Peyer's patch (tissue), 4 donors: ENCODE measurements around the gene HCRTR1.

Experiments
- CTCF ChIP-seq, 6 experiments: fragments of 450-650 bp in 4 of 6; fragments of 200-600 bp in 2 of 6; sonication (generic) in 1 of 6; IDR thresholded peaks; one replicate each; pipeline ENCODE4 v1.5.1; 2017 to 2019; ENCODE audit warnings: antibody characterized with exemption in 6 of 6, mild to moderate bottlenecking in 3 of 6, moderate library complexity in 1 of 6
- POLR2A ChIP-seq, 2 donors: fragments of 450-650 bp; IDR thresholded peaks; one replicate each; pipeline ENCODE4 v1.5.1; 2017; ENCODE audit warnings: antibody characterized with exemption in 2 of 2, mild to moderate bottlenecking in 2 of 2, moderate library complexity in 2 of 2

GRCh38 chr1:31657020-31657804, 39.7 kb downstream of the HCRTR1 start:
- TF ChIP-seq CTCF (IDR thresholded peaks at IDR 0.05), result no peak
- TF ChIP-seq POLR2A (IDR thresholded peaks at IDR 0.05), result no peak
